ENCODE data around the gene TBC1D22A.

The TBC1D22A gene

GRCh38 chr22:47199261-47199978 lies 437.0 kb downstream of the TBC1D22A start:
- no peak for DNase-seq

DNA sequence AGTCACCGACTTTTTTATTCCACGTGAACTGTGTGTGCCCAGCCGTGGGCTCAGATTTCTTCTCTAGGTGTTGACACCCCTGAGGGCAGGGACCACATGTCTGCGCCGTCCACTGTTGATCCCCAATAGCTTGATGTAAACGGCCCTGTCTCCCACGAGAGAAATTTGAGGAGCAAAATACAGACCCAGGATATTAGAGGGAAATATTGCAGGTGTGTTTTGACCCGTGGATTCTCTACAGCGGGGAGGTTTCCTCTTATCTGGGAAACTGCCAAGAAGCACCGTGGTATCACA lies 437.5 kb downstream of the TBC1D22A start:
- DNase-seq, result no peak

DNA sequence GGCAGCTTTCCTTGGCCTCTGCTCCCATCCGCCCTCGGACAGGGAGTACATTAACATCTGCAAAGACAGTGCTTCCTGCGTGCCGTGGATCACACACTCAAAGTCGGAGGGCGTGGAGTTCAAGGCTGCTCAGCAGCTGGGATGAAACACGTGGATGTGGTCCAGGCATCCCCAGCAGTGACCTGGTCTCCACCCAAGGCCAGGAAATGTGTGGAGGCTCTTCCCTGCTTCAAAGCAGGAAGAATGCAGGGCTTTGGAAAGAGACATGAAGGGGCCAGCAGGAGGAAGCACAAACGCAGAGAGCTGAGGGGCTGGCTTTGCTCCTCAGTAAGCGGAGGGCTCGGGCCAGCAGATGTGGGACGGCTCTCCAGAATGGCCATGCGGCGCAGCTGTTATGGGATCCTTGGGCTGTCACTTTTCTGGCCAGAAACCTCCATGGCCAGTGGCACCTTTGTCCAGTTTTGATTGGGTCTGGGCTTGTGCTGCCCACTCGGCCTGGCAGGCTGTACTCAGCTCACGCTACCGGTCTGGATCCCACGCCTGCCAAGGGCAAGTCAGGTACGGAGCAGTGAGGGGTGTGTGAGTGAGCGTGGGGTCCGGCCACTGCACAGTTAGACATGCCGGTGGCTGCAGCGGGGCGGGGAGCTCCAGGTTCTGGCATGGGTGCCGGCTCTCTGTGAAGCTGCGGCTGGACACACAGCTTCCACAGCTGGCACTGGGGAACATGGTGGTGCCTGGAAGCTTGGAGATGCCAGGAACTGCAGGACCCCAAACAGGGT lies 438.0 kb downstream of the TBC1D22A start:
- no peak for DNase-seq

GRCh38 chr22:47201186-47201995 lies 438.9 kb downstream of the TBC1D22A start:
- no peak for DNase-seq

GRCh38 chr22:47201996-47202818 lies 439.8 kb downstream of the TBC1D22A start:
- no peak for DNase-seq

DNA sequence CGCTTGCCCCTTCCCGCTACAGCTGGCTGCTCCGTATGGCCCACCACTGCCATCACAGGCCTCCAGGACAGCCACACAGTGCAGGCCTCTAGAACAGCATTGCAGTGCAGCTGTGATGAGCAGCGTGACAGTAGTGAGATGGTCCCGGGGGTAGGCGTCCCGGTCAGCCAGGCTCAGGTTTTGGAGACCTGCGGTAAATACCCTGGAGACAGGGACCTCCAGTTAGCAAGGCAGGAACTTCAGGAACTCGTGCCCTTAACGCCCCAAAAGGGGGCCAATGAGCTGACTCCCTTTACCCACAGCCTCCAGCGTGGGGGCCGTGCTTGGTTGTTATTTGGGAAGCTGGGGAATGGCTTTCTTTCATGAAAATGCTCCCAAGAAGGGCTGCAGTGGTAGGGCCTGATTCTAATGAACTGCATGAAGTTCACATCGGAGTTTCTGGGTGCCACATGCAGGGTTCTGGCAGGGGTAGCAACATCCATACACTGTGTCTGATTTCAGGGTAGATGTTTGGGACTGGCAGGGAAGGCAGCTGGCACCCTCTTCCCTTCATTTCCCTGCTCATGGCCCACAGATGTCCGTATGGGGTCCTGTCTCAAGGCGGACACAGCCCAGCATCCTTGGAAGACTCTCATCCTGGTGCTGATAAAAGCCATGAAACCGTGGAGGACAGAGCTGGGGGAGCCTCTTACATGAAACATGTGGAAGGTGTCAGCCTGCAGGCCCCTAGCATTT lies 440.5 kb downstream of the TBC1D22A start:
- no peak for DNase-seq

DNA sequence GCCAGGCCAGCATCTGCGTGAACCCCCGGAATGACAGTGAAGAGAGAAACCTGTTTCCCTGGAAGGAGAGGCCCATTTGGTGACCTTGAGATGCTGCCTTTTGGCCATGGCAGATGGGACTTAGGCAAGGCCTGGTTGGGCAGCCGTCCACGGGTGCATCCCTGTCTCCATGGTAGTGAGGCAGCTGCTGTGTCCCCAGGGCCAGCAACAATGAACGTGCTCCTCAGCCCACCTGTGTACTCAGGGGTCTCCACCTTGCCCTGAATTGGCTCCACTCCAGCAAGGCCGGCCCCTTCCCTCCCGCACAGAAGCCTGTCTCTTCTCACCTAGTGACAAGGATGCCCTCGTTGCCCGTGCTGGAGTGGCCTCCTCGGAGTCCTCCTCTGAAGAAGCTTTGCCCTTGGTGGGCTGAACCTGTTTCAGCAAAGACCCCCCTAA lies 441.1 kb downstream of the TBC1D22A start:
- no peak for DNase-seq

- no peak for DNase-seq
Observed at GRCh38 chr22:47204002-47204979, 441.8 kb downstream of the TBC1D22A start.

DNA sequence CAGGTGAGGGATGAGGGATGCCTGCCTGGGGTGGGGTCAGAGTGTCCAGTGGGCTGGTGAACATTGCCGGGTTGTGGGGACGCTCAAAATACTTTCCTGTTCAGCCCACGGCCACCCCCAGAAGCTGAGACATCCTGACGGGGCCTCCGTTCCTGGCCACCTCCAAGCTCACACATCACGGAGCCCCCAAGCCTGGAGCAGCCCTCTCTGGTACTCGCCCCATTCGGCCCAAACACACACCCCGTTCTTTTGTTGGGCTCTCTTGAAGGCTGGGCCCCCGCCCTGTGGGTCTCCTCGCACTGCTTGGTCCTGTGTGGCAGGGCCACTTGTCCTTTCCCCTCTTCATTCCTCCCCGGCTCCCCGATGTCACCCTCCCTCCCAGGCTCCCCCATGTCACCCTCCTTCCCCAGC lies 442.6 kb downstream of the TBC1D22A start:
- DNase-seq, result no peak

- no peak for DNase-seq
Observed at GRCh38 chr22:47205554-47205953, 443.1 kb downstream of the TBC1D22A start.

DNA sequence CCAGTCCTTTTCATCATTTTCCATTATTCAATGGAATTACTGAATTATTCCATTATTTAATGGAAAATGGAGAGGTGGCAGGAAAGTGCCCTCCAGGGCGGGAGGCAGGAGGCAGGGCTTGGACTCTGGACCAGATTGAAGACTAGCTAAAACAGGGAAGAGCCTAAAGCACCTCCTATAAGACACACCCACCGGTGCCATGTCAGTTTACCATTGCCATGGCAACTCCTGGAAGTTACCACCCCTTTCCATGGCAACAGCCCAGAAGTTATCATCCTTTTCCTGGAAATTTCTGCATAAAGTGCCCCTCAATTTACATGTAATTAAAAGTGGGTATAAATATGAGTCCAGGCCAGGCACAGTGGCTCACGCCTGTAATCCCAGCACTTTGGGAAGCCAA lies 443.7 kb downstream of the TBC1D22A start:
- no peak for DNase-seq

DNA sequence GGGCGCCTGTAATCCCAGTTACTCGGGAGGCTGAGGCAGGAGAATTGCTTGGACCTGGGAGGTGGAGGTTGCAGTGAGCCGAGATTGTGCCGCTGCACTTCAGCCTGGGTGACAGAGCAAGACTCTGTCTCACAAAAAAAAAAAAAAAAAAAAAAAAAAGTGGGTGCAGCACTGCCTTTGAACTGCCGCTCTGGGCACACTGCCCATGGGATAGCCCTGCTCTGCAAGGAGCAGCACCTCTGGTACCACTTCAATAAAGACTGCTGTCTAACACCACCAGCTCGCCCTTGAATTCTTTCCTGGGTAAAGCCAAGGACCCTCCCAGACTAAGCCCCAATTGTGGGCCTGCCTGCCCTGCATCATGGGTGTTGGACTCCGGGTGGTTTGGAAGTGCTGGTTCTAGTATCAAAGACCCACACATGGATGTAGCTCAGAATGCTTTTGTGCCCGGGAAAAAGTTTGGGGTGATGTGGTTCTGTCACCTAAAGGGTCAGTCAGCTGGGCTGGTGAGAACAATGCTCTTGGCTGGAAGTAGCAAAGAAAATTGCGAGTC lies 444.3 kb downstream of the TBC1D22A start:
- no peak for DNase-seq

GRCh38 chr22:47207387-47207786 lies 444.9 kb downstream of the TBC1D22A start:
- DNase-seq, result no peak

DNA sequence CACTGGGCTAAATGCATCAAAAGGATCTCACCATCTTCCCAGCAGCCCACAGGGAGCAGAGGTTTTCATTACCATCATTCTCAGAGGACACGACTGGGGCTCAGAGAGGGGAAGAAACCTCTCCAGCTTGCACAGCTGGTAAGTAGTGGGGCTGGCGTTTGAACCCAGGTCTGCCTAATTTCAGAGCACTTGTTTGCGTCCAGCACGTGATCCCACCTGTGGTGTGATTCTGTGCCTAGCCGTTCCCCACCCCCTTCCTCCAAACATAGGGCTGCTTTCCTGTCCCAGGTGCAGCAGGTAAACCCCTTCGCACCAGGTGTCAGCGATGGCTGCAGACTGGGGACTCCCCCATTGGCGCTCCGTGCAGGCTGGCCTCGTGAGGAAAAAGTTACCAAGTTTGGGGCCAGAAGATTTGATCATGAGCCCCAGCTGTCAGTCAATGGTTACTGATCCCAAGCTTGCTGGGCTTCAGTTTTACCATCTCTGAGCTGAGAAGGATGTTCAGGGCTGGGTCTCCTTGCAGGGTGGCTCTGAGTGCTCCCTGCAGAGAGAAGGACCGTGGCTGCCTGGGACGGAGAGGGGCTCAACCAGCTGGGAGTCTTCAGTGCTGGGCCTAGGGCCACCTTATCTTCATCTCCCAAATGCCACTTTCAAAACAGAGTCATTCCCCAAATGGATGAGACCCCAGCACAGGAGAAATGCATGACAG lies 445.6 kb downstream of the TBC1D22A start:
- no peak for DNase-seq

- no peak for DNase-seq
Observed at GRCh38 chr22:47208630-47209029, 446.2 kb downstream of the TBC1D22A start.

DNA sequence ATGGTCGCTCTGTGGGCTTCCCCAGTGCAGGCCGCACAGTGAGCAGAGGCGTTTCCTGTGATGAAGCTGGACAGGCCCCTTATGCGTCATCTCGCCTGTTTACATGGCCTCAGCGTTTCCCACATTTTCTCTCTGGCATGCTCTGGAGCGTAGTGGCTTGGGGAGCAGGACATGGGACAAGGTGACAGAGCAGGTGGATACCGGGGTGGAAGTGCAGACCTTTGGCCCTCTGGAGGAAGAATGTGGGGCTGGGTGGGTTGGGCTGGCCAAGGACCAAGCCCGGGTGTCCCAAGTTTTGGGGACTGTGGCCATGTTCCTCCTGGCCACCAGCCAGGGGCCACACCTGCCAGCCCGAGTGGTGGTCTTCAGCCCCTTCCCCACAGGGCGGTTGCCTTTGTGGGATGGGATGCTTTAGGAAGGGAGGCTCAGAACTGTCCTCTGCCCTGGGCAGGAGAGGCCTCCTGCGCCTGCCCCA lies 446.6 kb downstream of the TBC1D22A start:
- DNase-seq, result no peak

- DNase-seq, result no peak
Observed at GRCh38 chr22:47209547-47210023, 447.1 kb downstream of the TBC1D22A start.

DNA sequence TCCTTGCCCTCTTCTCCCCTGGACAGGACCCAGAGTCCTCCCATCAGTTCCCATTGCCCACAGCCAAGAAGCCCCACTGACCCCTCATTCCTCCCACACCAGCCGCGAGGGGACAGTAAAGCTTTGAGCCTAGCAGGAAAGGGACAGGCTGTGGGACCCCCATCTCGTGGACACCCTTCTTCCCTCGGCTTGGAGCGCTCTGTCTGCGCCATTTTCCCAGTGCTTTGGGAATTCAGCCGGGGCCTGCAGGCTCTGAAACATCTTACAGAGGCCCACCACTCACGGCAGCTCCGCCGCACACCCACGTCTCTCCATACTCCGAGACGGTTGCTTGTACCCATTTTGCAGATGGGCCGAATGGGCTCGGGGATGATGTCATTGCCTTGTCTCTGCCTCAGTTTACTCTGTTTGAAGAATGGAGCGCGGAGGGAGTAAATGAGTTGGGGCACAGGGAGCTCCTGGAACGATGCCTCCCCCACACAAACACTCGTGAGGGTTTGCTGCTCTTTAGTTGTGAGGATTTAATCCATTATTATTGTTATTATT lies 447.7 kb downstream of the TBC1D22A start:
- no peak for DNase-seq

DNA sequence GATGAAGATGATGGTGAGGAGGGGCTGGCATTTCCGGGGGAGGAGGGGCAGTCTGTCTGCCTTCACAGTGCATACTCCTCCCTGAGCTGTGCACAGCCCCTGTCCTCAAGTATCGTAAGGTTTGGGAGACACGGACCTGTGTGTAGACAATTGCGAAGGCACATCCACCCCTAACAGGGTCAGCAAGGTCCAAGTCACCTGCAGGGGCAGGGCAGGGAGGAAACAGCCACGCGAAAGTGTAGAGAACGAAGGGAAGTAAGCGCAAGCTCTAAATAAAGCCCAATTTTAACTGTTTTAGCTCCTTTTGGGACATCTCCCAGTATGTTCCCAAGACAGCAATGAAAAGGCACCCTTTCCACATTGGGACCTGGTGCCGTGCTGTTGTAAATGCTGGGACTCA lies 448.2 kb downstream of the TBC1D22A start:
- no peak for DNase-seq
